Esophagus squamous epithelium (tissue), 4 donors: Measurements from ENCODE around the gene MRPS34.

Experiments used
- POLR2A ChIP-seq, 4 donors: fragments of 450-650 bp; IDR thresholded peaks; one replicate each; pipeline ENCODE4 v1.6.1; 2017; ENCODE audit warnings: antibody characterized with exemption in 4 of 4, mild to moderate bottlenecking in 4 of 4, moderate library complexity in 3 of 4
- TF ChIP-seq, protein P1 (sequence below), 6 experiments: fragments of 450-650 bp in 4 of 6; fragments of 200-600 bp in 2 of 6; sonication (generic) in 2 of 6; IDR thresholded peaks; one replicate each; pipeline ENCODE4 v1.5.1; 2016 to 2019; ENCODE audit warnings: antibody characterized with exemption in 6 of 6, mild to moderate bottlenecking in 4 of 6, moderate library complexity in 4 of 6

DNA sequence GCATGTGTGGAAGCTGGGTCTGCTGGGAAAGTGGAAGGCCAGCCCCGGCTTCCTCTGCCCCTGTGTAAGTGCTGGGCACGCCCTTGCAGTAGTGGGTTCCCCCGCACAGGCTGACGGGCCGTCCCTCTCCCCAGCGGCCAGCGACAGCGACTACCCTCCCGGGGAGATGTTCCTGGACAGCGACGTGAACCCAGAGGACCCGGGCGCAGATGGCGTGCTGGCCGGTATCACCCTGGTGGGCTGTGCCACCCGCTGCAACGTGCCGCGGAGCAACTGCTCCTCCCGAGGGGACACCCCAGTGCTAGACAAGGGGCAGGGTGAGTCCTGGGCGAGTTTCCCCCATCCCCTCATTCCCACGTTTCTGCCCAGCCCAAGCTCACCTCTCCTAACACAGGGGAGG, 7.1 kb downstream of the MRPS34 start:
- TF ChIP-seq, protein P1, sequence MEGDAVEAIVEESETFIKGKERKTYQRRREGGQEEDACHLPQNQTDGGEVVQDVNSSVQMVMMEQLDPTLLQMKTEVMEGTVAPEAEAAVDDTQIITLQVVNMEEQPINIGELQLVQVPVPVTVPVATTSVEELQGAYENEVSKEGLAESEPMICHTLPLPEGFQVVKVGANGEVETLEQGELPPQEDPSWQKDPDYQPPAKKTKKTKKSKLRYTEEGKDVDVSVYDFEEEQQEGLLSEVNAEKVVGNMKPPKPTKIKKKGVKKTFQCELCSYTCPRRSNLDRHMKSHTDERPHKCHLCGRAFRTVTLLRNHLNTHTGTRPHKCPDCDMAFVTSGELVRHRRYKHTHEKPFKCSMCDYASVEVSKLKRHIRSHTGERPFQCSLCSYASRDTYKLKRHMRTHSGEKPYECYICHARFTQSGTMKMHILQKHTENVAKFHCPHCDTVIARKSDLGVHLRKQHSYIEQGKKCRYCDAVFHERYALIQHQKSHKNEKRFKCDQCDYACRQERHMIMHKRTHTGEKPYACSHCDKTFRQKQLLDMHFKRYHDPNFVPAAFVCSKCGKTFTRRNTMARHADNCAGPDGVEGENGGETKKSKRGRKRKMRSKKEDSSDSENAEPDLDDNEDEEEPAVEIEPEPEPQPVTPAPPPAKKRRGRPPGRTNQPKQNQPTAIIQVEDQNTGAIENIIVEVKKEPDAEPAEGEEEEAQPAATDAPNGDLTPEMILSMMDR (IDR thresholded peaks at IDR 0.05) = no peak
- no peak for TF ChIP-seq POLR2A (IDR thresholded peaks at IDR 0.05)
